ENCODE data around the gene PLEKHA7.

PLEKHA7 gene

DNA sequence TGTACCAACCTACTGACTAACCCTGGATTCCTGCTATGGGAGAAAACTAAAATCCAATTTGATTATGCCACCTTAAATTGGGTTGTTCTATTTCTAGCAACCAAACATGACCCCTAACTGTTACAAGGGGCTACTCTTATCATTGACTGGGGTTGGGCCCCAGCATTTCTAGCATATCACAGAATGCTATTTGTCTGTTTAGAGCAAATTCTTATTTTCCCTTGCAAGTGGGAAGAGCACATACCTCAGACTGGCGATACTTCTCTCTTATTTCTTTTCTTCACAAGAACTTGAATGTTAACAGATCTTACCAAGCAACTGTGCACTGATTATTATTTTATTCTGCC is 182.0 kb downstream of the PLEKHA7 start:
- DNase-seq = no peak

DNA sequence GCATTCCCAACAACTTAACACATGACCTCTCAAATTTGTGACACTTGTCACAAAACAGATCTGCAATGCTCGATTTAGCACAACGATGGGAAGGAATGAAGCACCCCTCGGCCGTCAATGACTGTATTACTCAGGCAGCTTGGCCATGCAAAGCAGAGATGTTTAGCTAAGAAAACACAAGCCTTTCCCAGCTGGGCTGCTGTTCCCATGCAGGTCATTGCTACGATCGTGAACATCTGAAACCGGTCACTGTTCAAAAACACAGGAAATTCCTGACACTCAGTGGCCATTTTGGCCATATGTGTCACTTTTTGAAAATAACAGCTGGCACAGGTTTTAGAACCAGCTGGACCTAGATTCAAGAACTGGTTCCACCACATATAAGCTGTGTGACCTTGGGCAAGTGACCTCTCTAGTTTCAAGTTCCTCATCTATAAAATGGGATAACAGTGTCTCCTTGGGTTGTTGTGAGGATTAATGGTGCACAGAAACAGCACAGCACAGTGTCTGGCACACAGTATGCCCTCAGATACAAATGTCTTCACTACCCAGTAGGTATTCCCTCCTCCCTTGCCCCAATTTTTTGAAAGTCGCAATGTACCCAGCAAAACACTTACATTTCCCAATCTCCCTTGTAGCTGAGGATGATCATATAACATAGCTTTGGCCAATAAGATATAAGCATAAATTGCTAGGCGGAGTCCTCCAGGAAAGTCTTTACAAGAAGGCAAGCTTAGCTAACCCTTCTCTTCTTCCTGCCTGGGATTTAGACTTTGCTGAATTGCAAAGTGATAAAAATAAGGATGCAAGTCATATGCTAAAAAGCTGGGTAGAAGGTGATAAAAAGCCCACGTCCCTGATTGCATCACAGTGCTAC is 182.7 kb downstream of the PLEKHA7 start:
- no peak for DNase-seq

DNA sequence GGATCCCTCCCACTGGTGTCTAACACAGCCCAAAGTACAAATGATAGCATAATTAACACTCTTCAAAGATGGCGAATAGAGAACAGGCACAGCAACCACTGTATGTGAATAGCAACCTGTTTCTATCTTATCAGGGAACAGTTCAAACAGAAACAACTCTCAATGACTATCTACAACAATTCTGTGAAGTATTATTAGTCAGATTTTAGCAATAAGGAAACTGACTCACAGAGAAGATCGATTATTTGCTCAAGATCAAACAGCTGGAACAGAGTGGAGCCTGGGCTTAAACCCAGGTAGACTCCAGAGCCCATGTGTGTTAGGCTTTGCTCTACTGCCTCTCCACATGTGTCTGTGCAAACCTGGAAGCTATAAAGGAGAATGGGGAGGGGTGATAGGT is 187.1 kb downstream of the PLEKHA7 start:
- no peak for DNase-seq

DNA sequence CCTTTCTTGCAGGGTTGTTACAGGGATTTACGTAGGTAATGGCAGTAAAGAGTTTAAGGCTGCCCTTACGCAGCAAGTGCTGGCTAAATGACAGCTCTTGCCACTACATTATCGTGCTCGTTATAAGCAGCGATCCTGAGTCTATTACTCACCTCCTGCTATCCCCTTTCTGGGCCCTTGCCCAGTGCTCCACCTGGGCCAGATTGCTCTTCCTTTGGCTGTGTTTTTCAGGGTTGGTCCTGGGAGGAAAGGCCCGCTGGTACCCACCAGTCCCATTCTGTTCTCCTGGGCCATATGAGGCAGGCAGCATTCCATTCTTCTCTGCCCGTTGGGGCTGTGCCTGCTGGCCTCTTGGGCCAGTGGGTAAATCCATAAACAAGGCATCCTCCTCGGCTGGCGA is 188.2 kb downstream of the PLEKHA7 start:
- no peak for DNase-seq

DNA sequence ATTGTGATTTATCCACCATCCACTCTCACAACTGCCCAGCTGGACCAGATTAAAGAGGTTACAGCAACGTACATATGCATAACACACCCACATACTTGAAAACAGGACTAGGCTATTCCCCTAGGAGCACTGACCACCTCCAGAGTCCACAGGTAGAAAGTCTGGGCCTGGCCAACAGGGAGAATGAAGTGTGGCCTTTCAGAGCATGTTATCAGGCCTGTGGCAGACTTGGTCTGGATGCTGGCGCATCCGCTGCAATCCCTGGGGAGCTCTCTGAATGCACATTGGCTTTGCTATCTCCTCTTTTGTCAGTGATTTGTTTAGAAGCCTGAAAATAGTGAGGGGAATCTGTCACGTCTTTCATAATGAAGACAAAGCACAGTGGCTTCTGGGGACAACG is 189.1 kb downstream of the PLEKHA7 start:
- no peak for DNase-seq

DNA sequence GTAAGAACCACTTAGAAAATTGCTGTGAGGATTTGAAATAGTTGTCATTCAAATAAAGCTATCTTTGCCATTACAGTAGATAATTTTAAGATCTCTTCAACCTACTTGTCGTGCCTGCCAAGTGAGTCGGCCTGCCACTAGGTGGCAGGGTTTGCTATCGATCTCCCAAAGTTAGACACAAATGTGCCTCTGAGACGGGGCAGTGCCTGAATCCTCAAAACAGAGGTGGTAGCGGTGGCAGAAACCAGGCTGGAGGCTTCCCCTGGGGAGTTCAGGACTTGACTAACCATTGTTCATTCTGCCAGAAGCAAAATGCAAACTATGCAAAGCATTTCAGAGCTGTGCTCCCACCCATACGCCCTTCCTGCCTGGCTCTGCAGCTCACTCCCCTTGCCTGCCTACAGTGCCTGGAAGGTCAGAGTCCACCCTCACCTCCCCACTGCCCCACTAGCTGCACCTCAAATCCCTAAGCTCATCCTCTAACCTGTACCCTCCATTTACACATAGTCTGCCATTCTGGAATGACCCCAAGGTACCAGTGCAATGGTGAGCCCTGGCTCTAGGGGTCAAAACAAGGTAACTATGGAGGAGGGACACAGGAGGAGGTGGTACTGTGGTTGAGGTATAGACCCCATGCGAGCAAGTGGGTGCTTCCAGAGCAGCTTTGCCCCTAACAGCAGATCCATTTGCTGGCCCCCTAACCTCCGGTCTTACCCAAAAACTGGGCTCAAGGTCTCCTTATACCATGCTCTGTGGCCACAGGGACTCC is 193.7 kb downstream of the PLEKHA7 start:
- DNase-seq = peak in 4 of 5 donors; percentile 26 to 67 (median 40)

DNA sequence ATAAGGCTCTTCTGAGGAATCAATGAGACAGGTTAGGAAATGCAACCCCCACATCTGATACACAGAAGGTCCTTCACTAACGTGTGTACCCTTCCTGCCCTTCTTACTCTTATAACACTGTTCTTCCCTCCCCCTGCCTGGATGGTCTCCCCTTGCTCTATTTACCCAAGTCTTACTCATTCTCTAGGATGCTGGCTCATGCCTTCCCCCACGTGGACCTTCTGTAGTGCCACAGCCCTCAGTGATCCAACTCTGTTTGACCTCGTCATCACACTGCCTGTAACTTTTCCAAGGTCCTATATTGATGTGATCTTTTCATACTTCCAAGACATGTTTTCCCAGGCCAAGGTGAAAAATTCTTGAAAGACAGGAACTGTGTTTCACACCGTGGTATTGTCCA is 195.9 kb downstream of the PLEKHA7 start:
- no peak for DNase-seq

DNA sequence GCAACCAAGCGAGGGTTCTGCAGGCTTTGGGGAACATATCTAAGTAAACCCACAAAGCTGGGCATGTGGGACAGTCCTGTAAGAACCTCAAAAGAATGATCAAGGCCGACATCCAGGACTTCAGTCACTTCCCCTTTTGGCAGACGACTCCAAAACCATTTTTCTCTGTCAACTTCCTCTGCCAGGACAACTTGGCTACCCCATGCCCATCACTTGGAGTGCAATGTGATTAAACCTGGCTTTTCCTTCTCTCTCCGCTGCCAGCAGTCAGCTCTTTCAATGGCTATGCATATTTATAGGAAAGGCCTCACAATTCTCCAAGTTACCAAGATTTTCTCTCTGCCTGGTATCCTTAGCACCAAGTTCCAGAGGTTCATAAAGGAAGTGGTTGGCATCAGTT is 196.9 kb downstream of the PLEKHA7 start:
- DNase-seq = no peak

DNA sequence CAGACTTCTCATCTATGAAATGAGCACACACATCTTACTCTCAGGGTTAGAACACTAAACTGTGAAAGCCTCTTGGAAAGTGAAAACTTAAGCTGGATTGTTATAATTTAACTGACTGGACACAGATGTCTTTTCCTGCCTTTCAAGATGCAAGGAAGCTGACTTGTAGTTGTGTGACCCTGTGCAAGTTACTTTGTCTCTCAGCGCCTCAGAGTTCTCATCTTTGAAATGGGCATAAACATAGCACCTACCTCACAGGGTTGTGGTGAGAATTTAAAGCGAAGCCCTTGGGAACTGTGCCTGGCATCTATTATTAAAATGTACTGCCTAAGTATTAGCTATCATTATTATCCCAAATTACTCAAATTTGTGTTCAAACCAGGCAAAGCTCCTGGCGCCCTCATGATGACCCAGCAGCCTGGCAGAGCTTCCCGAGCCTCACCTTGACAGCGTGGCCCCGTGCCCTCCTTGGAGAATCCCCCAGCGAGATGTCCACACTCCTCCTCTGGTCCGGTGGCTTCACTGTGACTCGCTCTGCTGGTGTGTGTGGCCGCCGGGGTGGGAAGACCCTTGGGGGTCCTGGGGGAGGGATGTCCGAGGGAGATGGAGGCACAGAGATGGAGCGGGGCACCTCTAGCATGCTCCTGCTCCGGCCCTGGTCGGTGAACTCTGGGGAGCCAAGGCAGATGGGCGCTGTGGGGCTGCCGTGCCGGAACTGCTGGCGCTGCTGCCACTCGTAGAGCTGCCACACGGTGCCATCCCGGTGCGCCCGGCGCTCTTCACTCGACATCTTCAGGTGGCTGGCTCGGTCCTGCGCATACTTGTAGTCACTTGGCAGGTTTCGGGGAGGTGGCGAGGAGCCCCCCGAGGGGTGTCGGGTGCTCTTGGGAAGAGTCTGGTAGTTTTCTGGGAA is 197.6 kb downstream of the PLEKHA7 start:
- DNase-seq = no peak

DNA sequence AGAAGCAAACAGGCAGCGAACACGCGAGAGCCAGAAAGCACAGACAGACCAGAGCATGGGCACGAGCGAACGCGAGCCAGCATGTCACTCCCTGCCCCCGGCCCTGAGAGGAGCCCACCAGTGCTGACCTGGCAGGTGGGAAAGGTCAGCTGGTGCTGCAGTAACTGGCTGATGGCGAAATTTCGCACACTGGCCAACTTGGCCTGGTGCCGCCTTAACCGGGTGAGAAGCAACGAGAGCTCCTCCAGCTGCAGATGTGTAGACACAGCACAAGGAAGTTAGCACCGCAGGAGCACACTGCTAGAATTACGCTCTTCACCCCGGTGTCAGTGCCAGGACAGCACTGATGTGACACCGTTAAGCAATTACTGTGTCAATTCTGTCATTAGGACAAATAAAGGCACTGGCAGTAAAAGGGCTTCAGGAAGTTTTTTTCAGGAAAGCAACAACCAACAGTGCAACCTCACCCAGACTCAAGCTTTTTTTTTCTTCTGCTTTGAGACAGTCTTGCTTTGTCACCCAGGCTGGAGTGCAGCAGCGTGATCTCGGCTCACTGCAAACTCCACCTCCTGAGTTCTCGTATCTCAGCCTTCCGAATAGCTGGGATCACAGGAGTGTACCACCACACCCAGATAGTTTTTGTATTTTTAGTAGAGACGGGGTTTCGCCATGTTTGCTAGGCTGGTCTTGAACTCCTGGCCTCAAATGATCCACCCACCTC is 199.0 kb downstream of the PLEKHA7 start:
- DNase-seq = no peak

DNA sequence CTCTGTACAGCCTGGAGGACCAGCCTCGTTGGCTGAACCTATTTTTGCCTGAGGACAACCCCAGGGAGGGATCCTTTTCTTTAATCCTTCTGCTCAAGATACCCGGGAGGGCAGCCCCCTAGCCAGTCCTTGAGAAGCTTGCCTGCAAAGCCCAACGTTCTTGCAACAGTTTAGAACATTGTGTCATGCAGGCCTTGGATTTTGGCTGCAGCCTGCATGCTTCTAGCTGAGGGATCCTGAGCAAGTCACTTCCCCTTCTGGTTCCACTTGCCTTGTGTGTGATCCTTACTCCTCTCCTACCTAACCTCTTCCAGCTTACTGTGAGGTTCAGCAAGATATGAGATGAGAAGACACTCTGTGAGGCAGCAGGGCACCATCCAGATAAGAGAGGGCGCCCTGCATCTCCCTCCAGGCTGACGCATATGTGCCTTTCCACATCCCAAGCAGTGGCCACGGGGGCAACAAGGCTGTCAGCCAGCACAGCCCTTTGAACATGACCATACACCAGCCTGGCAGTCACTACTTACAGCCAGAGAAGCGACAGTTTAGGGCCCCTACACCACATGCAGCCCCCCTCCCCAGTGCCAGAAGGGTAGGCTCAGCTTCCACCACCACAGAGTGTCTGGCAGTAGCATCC is 199.7 kb downstream of the PLEKHA7 start:
- no peak for DNase-seq

DNA sequence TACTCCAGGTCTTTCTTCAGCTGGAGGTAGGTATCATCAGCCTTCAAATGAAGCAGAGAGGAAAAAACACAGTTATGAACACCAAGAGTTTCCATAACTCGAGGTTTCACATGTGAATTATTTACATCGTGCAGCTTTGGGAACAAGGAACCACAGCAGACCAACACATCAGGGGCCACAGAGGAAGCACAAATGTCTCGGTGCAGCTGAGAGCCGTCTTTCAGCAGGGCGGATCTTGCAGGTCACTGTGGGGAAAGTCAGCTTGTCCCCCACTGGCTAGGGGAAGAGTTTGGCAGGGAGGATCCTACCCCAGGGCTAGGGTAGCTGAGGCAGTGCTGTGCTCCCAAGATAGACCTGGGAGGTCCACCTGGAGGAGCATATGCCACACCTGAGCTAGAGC is 201.1 kb downstream of the PLEKHA7 start:
- no peak for DNase-seq

DNA sequence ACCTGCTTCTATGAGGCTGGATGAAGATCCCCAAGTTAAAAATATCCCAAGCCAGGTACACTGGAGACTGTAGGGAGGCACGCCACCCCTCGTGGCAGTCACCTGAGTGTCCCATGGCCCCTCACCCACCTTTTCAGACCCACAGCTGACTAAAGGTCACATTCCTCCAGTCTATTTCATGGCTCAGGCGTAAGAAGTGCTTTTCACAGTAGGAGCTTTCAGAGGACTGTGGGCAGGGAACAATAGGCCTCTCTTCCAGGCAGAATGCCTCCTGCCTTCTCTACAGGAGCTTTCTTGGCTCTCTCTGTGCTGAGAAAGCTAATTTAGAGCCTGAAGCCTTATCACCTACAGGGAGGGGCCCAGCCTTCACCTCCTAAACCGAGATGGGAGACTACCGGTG is 201.9 kb downstream of the PLEKHA7 start:
- no peak for DNase-seq

DNA sequence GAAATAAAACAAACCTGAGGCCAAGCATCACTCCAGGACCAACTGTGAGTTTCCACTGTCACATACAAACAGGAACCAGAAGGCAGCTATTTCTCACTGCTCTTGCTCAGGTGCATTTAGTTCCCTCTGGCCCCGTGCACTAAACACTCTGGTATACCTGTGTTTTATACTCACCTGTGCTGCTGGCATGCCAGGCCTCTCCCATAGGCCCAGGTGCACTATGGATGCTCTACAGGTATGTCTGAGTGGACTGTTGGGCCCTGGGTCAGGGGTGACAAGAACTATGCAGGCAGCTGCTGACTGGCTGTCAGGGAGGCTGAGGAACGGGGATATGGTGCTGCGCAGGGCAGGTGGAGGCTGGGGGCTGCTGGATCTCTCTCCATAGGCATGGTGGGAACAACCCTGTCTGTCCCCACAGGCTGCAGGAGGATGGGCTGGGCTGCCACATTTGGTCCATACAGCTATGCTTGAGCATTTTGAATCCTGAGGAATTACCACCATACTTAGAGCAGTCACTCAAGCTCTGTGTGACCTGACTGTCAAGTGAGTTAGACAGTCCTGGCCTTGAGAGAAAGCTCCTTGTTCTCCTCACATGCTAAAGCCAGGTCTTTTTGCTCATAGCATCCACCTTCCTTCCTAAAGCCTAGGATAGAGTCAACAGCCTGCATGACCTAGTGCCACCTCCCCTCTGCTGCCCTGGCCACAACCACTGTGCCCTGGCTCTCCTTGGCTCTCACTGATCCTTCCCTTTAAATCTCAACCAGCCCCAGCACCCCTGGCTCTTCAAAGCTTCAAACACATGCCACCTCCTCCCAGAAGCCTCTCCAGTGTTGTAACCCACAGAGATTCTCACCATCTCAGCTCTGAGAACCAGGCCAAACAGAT is 202.8 kb downstream of the PLEKHA7 start:
- no peak for DNase-seq

DNA sequence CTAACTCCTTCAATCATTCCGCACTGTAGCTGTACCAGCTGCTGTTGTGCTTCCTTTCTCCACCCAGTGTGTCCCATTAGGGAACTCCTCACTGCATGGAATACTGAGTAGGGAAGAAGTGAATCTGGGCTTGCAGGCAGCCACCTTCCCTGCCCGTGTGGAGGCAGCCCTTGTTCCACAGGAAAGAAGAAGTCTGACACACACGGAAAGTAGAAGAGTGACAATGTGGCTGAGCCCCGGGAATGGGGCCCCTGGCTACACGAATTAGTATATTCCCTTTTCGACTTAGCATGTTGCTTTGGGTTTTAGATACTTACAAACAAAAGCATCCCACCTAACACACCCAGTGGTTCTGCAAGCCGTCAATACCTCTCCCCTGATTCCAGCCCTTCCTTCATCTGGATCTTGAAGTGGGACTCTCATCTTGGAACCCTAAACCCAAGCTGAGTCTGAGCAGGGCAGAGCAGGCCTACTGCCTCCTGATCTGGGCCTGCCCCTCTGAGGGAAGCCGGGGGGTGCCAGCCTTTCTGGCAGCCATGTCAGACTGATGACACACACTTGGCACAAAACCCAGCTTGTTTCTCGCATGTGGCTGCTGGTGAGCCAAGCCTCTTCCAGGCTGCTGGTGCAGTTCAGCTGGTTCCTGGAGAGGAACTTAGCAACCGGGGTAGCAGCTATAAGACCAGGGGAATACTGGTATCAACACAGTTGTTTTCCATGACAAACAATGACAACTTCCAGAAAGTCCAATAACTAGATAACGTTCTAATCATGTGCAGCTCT is 204.1 kb downstream of the PLEKHA7 start:
- no peak for DNase-seq

DNA sequence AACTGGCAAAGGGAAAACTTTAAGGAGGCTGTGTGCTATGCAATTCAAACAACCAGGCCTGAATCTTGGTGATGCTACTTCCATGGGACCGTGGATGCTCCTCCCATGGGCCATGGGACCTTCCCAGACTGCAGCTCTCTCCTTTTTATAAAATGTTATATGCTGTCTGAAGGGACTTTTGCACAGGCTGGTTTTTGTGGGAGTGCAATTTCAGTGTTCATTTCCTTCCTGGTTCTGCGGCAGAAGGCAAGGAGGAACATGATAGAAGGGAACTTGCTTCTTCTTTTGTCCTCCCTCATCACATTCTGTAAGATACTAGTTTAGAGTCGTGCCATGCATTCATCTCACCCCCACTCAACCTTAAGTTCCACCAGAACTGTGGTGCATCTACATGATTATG is 206.9 kb downstream of the PLEKHA7 start:
- no peak for DNase-seq

DNA sequence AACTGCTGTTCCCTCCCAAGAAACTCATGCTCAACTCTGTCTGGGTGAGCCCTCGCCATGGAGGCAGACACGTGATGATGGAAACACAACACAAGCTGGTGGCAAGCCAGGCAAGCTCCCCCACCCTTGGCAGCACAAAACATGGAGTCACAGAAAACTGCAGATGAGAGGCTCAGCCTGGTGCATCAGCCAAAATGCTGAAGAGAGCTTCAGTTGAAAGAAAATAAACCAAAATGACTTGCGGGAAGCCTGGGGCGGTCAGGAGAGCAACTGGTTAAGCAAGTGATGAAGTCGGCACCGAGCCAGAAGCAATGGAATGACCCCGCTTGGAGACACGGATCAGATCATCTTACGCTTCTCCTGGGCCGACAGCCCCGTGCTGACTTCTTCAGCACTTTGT is 207.4 kb downstream of the PLEKHA7 start:
- DNase-seq = no peak

DNA sequence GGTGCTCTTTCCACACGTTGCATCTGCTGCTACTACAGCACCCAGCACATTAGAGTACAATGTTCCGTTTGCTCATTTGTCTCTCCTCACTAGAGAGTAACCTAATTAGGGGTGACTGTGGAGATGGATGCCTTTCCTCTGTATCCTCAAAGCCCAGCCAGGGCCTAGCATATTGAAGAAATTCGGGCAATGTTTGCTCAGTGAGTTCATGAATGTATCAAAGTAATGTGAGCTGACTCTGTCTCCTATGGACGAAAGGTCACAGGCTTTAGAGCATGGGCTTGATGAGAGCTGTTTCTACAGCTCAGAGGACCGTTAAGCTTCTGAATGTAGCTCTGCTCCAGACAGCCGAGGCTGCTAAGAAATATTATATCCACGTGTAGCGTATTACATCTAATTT is 208.3 kb downstream of the PLEKHA7 start:
- DNase-seq = no peak

DNA sequence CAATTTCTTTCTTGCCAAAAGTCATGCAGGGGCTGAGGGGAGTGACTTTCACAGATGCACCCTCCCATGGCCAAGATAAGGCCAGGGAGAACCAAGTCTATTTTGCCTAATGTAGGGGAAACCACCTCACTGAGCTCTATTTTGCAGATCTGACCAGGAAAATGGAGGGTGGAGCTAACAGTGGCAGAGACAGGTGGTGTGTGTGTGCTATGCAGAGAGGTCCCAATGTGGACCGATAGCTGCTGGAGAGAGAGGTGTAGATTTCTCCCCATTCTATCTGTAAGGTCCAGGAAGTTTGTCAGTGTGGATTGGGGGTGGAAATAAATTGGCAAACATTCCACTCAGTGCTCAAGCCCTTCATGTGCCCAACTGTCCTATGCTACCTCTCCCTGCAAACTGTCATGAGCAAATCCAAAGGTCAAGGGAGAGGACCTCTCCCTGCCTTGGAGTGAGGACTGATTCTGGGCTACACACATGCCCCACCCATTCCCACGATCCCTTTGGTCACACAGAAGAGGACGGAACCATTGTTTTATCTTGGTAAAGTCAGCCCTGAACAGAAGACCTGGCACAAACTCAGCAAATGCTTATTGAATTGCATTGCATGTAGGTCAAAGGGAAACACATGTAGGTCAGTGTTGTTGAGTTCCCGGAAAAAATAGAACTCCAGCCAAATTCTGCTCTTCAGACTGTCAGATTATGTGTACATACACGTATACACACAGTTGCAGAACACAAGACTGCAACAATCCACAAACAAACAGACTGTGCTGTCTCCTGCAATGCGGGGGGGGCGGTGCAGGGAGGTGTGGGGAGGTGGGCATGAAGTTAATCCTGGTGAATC is 209.9 kb downstream of the PLEKHA7 start:
- no peak for DNase-seq
